NCI-H2029 (cell line): ENCODE data around the gene CEP170B.
"Not testable (repeated sequence)": the region's sequence is repeated elsewhere in the genome, so short reads cannot be mapped to it uniquely, and the experiment has no call there.

Experiments
- DNase-seq: peaks from one replicate; lab custom pipeline; 2025; lab: John Stamatoyannopoulos, UW

Gene CEP170B

GRCh38 chr14:104844306-104845032 is 20.6 kb upstream of the CEP170B start:
- no peak for DNase-seq

GRCh38 chr14:104845033-104845666 is 19.9 kb upstream of the CEP170B start:
- no peak for DNase-seq

- no peak for DNase-seq
These were observed 19.1 kb upstream of the CEP170B start for GRCh38 chr14:104845834-104846441.

GRCh38 chr14:104852280-104852663 is 12.8 kb upstream of the CEP170B start:
- DNase-seq = no peak

- no peak for DNase-seq
These were observed 9.5 kb upstream of the CEP170B start for GRCh38 chr14:104855532-104856090.

GRCh38 chr14:104856157-104856868 is 8.8 kb upstream of the CEP170B start:
- no peak for DNase-seq

GRCh38 chr14:104856869-104857860 is 7.9 kb upstream of the CEP170B start:
- no peak for DNase-seq

DNA sequence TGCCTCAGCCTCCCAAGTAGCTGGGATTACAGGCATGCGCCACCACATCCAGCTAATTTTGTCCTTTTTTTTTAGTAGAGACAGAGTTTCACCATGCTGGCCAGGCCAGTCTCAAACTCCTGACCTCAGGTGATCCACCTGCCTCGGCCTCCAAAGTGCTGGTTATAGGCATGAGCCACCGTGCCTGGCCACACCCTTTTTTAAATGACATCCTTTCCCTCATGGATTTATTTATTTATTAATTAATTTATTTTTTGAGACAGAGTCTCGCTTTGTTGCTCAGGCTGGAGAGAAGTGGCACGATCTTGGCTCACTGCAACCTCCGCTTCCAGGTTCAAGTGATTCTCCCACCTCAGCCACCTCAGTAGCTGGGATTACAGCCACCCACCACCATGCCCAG is 7.1 kb upstream of the CEP170B start:
- not testable (repeated sequence) for DNase-seq

DNA sequence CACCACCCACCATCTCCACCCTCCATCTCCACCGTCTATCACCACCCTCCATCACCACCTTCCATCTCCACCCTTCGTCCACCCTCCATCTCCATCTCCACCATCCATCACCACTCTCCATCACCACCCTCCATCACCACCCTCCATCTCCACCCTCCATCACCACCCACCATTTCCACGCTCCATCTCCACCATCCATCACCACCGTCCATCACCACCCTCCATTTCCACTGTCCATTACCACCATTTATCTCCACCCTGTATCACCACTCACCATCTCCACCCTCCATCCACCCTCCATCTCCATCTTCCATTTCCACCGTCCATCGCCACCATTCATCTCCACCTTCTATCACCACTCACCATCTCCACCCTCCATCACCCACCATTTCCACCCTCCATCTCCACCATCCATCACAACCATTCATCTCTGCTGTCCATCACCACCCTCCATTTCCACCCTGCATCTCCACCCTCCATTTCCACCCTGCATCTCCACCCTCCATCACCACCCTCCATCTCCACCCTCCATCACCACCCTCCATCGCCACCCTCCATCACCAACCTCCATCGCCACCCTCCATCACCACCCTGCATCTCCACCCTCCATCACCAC is 6.1 kb upstream of the CEP170B start:
- no peak for DNase-seq

DNA sequence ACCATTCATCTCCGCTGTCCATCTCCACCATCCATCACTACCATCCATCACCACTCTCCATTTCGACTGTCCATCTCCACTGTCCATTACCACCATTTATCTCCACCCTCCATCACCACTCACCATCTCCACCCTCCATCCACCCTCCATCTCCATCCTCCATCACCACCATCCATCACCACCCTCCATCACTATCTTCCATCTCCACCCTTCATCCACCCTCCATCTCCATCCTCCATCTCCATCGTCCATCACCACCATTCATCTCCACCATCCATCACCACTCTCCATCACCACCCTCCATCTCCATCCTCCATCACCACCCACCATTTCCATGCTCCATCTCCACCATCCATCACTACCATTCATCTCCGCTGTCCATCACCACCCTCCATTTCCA is 5.2 kb upstream of the CEP170B start:
- no peak for DNase-seq

- no peak for DNase-seq
These were observed 4.7 kb upstream of the CEP170B start for GRCh38 chr14:104860414-104860813.

- no peak for DNase-seq
These were observed 1.8 kb upstream of the CEP170B start for GRCh38 chr14:104863131-104863862.

DNA sequence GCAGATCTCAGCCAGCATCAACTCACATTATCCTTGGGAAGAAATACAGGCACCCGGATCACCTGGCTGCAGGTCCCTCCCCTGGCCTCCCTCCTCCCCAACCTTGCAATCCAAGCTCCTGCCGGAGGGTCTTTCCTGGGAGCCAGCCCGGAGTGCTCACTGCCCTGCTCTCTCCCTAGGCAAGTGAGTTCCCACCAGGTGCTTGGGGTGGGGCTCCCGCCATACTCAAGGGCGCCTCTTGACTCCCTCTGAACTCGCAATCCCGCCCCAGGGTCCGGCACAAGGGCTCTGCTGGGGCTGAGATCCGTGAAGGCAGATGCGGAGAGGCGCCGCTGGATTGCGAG is 1.2 kb upstream of the CEP170B start:
- no peak for DNase-seq

- no peak for DNase-seq
These were observed 594 bp upstream of the CEP170B start for GRCh38 chr14:104864267-104865080.

DNA sequence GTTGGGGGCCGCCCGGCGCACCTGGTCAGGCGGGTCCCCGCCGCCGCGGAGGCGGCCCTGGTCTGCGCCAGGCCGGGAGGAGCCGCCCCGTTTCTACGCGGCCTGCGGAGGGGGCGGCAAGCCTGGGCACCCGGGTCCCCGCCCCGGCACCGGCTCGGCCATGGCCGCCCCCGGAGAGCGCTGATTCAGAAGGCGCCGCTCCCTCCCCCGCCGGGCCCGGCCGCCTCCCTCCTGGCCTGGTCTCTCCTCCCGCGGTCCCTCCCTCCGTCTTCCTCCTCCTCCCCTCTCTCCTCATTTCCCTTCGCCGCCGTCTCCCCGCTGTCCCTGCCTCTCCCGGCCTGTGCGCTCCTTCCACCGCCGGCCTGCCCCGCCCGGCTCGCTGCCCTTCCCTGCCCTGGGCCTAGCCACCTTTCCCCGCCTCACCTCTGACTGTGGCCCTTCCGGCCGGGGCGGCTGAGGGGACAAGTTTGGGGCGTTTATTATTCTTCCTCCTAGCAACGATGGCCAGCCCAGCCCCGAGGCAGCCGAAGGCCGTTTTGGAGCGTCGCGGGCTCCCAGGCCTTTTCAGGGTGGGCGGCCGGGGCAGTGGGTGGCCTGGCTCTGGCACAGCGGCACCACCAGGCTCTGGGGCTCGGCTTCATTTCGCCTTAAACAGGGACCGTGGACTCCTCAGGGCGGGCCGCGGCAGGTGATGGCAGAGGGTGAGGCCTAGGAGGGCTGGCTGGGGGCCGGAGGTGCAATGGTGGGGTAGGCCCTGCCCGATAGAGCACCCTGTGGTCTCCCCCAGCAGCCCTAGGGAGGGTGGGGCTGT is 768 bp downstream of the CEP170B start:
- no peak for DNase-seq

- no peak for DNase-seq
These were observed 1.6 kb downstream of the CEP170B start for GRCh38 chr14:104866451-104867370.

DNA sequence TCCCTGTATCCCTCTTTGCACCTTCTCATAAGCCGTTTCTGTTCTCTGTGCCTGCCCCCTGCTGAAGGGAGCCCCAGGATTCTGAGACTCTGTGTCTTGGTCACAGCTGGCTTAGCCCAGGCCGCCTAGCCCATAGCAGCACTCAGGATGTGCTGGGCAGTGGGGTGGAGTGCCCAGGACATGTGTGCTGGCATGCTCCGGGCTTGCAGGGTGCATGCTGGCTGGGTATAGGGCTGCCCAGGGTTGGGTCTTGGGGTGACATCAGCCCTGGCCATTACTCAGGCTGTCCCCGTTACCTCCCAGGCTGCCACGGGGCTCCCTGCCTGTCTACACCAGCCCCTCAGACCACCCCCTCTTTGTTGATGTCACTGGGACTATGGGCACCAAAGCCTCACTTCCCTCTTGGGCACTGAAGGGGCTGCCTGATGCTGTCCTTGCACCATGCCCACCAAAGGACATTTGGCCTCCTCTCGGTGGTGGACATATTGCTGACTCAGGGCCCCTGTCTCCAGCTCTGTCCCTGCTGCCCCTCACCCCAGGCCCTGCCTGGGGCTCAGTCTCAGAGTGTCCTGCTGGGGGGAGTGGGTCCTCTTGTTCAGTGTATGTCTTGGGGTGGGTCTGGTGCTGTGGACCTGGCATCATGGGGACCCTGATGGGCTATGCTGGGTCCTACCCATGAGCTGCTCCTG is 2.4 kb downstream of the CEP170B start:
- no peak for DNase-seq
